ENCODE measurements around the gene AUP1. TPM values are rescaled to one million over a fixed set of nuclear protein-coding genes. Genes with fewer than 3 reads are reported as not detected.

AUP1 gene
- total and polyA plus RNA-seq, 9 of the 15 experiments (the other 6 are each of a cell fraction or from before 2014, with no cell fraction given) = 70.7 to 245 (median 165) TPM

- TF ChIP-seq PRDM10 (IDR thresholded peaks at IDR 0.05; ENCODE audit: partially characterized antibody) = peak; percentile 26
These were observed 21.5 kb downstream of the AUP1 start (continued) for GRCh38 chr2:74507926-74508520.

- BruUV-seq (replicated peaks) = no TSS peak
- peaks cover 36 to 55% of the 10 kb centered on the region in 2 experiments; a peak in 4 of 5 replicates for H3K4me1 ChIP-seq (replicated peaks in 1 of 2; ENCODE audit: control insufficient read depth in 2 of 2, insufficient read depth in 2 of 2, low read length in 2 of 2)
- peak; percentile 92 for FAIRE-seq
- TF ChIP-seq ETV6 (IDR thresholded peaks at IDR 0.05; ENCODE audit: borderline replicate concordance in 1 of 2, low read depth in 2 of 2, low read length in 1 of 2) (no peak), ETV6 (CRISPR knock-in tag; IDR thresholded peaks at IDR 0.05; ENCODE audit: borderline replicate concordance) (no peak), KLF10 (CRISPR knock-in tag; IDR thresholded peaks at IDR 0.05) (no peak), HES1 (IDR thresholded peaks at IDR 0.05; ENCODE audit: low read depth) (no peak), ID3 (CRISPR knock-in tag; IDR thresholded peaks at IDR 0.05) (no peak), ID3 (tag; IDR thresholded peaks at IDR 0.05) (no peak), SPI1 (IDR thresholded peaks at IDR 0.05; ENCODE audit: borderline replicate concordance, low read depth, low read length) (0 out of 2 replicates have a peak, but pooled peaks have one; percentile 34), GABPB2 (CRISPR knock-in tag; conservative IDR thresholded peaks at IDR 0.05) (no peak), GTF2B (IDR thresholded peaks at IDR 0.05; ENCODE audit: extremely low read depth, insufficient read length) (no peak), CREM (IDR thresholded peaks at IDR 0.05; ENCODE audit: low read depth) (peak; percentile 67), USF2 (CRISPR knock-in tag; IDR thresholded peaks at IDR 0.05) (peak; percentile 84)
These were observed 22.2 kb downstream of the AUP1 start, which contains the start of gene PCGF1 for GRCh38 chr2:74507145-74507925. PCGF1 (minus strand) TSS chr2:74507695; CDS start chr2:74507668, 27 bp downstream.

More at GRCh38 chr2:74507145-74507925, 22.2 kb downstream of the AUP1 start, which contains the start of gene PCGF1:
- H3K36me3 ChIP-seq (ENCODE audit: control insufficient read depth, insufficient read depth, low read length) = peaks cover 13% of the 10 kb centered on the region; the same call in 2 of the 3 replicates
- intact Hi-C loops (cut with micrococcal nuclease) (loop anchor here (1.0 kb wide), 2 partner anchors 22 to 80 kb away; partner anchors contain the start of genes AUP1 and HTRA2), in situ Hi-C loops (cut with MboI) (no loop called here)
- H3K27me3 ChIP-seq (ENCODE audit: control insufficient read depth in 2 of 2, insufficient read depth in 2 of 2, low read length in 2 of 2) = no peaks in the 10 kb centered on the region
- H2AFZ ChIP-seq (ENCODE audit: low read depth, low read length) = peak within 1 kb of the TSS; percentile 99
- peak within 1 kb of the TSS; percentile 95 to 96 for H3K9ac ChIP-seq (ENCODE audit: insufficient read depth in 1 of 2, low read depth in 2 of 2, low read length in 2 of 2)
- no peaks in the 10 kb centered on the region for H3K9me3 ChIP-seq (replicated peaks; ENCODE audit: control insufficient read depth, insufficient read depth, low read depth, low read length)
- CTCF ChIA-PET (ENCODE audit: low intra/inter-chr PET ratio) = no interaction called here
- WGBS (ENCODE audit: insufficient coverage, low coverage, missing lambda C conversion rate) = 0% methylated on average over 51 of the region's 56 CpGs
- no peaks in the 10 kb centered on the region for H4K20me1 ChIP-seq (replicated peaks; ENCODE audit: control insufficient read depth, insufficient read depth, low read length)
- peak within 1 kb of the TSS; percentile 97 for H3K27ac ChIP-seq (ENCODE audit: extremely low read depth, low read depth, low read length)
- no peaks in the 10 kb centered on the region for H3K9me1 ChIP-seq (ENCODE audit: control insufficient read depth, insufficient read depth, low read length)
- peak within 1 kb of the TSS; percentile 78 for H3K4me3 ChIP-seq
- DNase-seq (ENCODE audit: extremely low read depth in 1 of 4, low spot score in 3 of 4) (peak; percentile 95 to 99 (median 96)), ATAC-seq (peak; percentile 80)
- H3K79me2 ChIP-seq (ENCODE audit: control insufficient read depth, insufficient read depth, low read length) = peaks cover 46% of the 10 kb centered on the region
- peak within 1 kb of the TSS; percentile 94 for H3K4me2 ChIP-seq (ENCODE audit: insufficient read depth, low read length)
- POLR2A ChIA-PET = interaction anchor here (0.6 to 2.6 kb wide), 7 partner anchors 12 to 132 kb away, joined by 3 to 9 read pairs (median 5); partner anchors contain the start of genes CCDC142 and TTC31

All from K562 (cell line).